NCI-H1694 treated with DMSO at 0.1 percent for 48 hours (cell line): ENCODE results near the gene CATSPER1.

ENCODE experiments used
- DNase-seq: peaks from one replicate; lab custom pipeline; 2025; lab: John Stamatoyannopoulos, UW

Gene CATSPER1

GRCh38 chr11:65968600-65969482 lies 57.4 kb downstream of the CATSPER1 start:
- DNase-seq, result no peak

GRCh38 chr11:65967329-65967934 lies 58.8 kb downstream of the CATSPER1 start:
- DNase-seq, result no peak
